Measurements from ENCODE around the gene RYR3.

RYR3 gene

DNA sequence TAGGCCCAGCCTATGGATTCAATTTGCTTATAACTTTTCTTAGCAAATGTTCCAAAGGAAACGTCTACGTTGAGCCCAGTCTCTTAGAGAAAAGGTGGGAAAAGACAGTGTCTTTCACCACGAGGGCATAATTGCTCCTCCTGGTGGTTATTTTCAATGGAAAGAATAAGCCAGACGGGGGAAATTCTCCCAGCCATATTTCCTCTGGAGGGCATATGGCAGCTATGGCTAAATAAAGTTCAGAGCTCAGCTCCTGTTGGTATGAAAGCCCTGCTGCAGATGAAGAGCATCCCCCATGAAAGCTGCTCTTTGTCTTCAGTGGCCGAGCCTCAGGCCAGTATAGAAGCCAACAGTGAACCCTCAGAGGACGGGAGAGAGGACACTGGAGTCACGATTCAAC, 297.9 kb downstream of the RYR3 start:
- no peaks in the 10 kb centered on the region for H3K9me3 ChIP-seq (replicated peaks; ENCODE audit: insufficient read depth, low read length)
- H3K4me1 ChIP-seq (ENCODE audit: low read length) = no peaks in the 10 kb centered on the region
- no peak overlapping the region for H3K4me2 ChIP-seq (ENCODE audit: low read depth, low read length)
- no peaks in the 10 kb centered on the region for H3F3A ChIP-seq (ENCODE audit: insufficient read depth, low read length)
- H3K36me3 ChIP-seq (replicated peaks; ENCODE audit: insufficient read depth, low read length) = no peaks in the 10 kb centered on the region
- DNase-seq = no peak
- H3K9me2 ChIP-seq (replicated peaks; ENCODE audit: insufficient read depth, low read length) = no peaks in the 10 kb centered on the region
- no peak overlapping the region for H3K4me3 ChIP-seq (ENCODE audit: low read length)
- TF ChIP-seq EZH2 (optimal IDR thresholded peaks at IDR 0.05; ENCODE audit: low read depth, low read length) (no peak), CTCF (IDR thresholded peaks at IDR 0.05; ENCODE audit: low read length) (0 out of 2 replicates have a peak, but pooled peaks have one; percentile 4)
- no peaks in the 10 kb centered on the region for H3K79me2 ChIP-seq (ENCODE audit: low read length)
- H2AFZ ChIP-seq (ENCODE audit: low read length) = no peak overlapping the region
- no peaks in the 10 kb centered on the region for H4K20me1 ChIP-seq (ENCODE audit: insufficient read depth, low read length)
- H3K27ac ChIP-seq (ENCODE audit: low read length) = no peak overlapping the region
- no peaks in the 10 kb centered on the region for H3K27me3 ChIP-seq (replicated peaks; ENCODE audit: insufficient read depth, low read length)
- H3K9ac ChIP-seq (ENCODE audit: low read length) = no peak overlapping the region

DNA sequence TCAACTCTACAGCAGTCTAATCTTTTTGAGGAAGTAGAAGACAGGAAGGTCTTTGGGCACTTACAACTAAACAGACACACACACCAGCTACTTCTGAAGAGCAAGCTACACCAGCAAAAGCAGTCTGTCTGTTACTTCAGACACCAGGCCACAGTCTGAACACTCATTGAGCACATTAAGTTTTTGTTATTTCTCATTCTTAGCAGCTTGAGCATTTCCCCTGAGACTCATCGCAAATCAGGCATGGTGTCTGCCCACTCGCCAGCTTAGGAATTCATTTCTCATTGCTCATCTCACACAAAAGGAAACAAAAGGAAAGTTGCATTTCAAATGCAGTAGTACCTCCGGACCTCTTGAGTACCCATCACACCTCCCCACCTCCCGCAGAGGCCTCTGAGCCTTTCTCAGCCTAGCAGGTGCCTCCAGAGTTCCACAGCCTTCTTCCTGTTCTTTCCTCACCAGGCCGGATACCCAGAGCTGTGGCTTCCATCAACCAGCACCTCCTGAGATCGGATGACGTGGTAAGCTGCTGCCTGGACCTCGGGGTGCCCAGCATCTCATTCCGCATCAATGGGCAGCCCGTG, 302.0 kb downstream of the RYR3 start:
- H2AFZ ChIP-seq (ENCODE audit: low read length) = no peak overlapping the region
- no peak overlapping the region for H3K4me2 ChIP-seq (ENCODE audit: low read depth, low read length)
- H3K9me2 ChIP-seq (replicated peaks; ENCODE audit: insufficient read depth, low read length) = no peaks in the 10 kb centered on the region
- no peak for DNase-seq
- H3K79me2 ChIP-seq (ENCODE audit: low read length) = no peaks in the 10 kb centered on the region
- H3K4me1 ChIP-seq (ENCODE audit: low read length) = no peaks in the 10 kb centered on the region
- no peak overlapping the region for H3K27ac ChIP-seq (ENCODE audit: low read length)
- no peak overlapping the region for H3K4me3 ChIP-seq (ENCODE audit: low read length)
- H4K20me1 ChIP-seq (ENCODE audit: insufficient read depth, low read length) = no peaks in the 10 kb centered on the region
- no peaks in the 10 kb centered on the region for H3K27me3 ChIP-seq (replicated peaks; ENCODE audit: insufficient read depth, low read length)
- H3K9me3 ChIP-seq (replicated peaks; ENCODE audit: insufficient read depth, low read length) = no peaks in the 10 kb centered on the region
- no peaks in the 10 kb centered on the region for H3F3A ChIP-seq (ENCODE audit: insufficient read depth, low read length)
- no peak overlapping the region for H3K9ac ChIP-seq (ENCODE audit: low read length)
- no peak for TF ChIP-seq CTCF (IDR thresholded peaks at IDR 0.05; ENCODE audit: low read length)
- no peak for TF ChIP-seq EZH2phosphoT487 (IDR thresholded peaks at IDR 0.05; ENCODE audit: low read length)
- no peak for TF ChIP-seq EZH2 (optimal IDR thresholded peaks at IDR 0.05; ENCODE audit: low read depth, low read length)
- no peaks in the 10 kb centered on the region for H3K36me3 ChIP-seq (replicated peaks; ENCODE audit: insufficient read depth, low read length)

GRCh38 chr15:33616475-33616874, 305.7 kb downstream of the RYR3 start:
- Histone ChIP-seq H3K4me1 (ENCODE audit: low read length) (no peaks in the 10 kb centered on the region), H3K9ac (ENCODE audit: low read length) (no peak overlapping the region), H3K27me3 (replicated peaks; ENCODE audit: insufficient read depth, low read length) (no peaks in the 10 kb centered on the region), H3K9me3 (replicated peaks; ENCODE audit: insufficient read depth, low read length) (no peaks in the 10 kb centered on the region), H3K36me3 (replicated peaks; ENCODE audit: insufficient read depth, low read length) (no peaks in the 10 kb centered on the region), H3K79me2 (ENCODE audit: low read length) (no peaks in the 10 kb centered on the region), H2AFZ (ENCODE audit: low read length) (no peak overlapping the region), H3K4me3 (ENCODE audit: low read length) (no peak overlapping the region), H4K20me1 (ENCODE audit: insufficient read depth, low read length) (no peaks in the 10 kb centered on the region), H3K27ac (ENCODE audit: low read length) (no peak overlapping the region), H3K9me2 (replicated peaks; ENCODE audit: insufficient read depth, low read length) (no peaks in the 10 kb centered on the region), H3K4me2 (ENCODE audit: low read depth, low read length) (no peak overlapping the region), H3F3A (ENCODE audit: insufficient read depth, low read length) (no peaks in the 10 kb centered on the region)
- no peak for DNase-seq
- no peak for TF ChIP-seq CTCF (IDR thresholded peaks at IDR 0.05; ENCODE audit: low read length)
- no peak for TF ChIP-seq EZH2phosphoT487 (IDR thresholded peaks at IDR 0.05; ENCODE audit: low read length)
- no peak for TF ChIP-seq EZH2 (optimal IDR thresholded peaks at IDR 0.05; ENCODE audit: low read depth, low read length)
